ENCODE data around the gene SUSD4.
"Not testable (repeated sequence)": the region's sequence is repeated elsewhere in the genome, so short reads cannot be mapped to it uniquely, and the experiment has no call there.

Gene SUSD4

GRCh38 chr1:223291796-223292195 is 72.2 kb downstream of the SUSD4 start:
- no peak for DNase-seq (ENCODE audit: low read depth)

- DNase-seq (ENCODE audit: low read depth), result no peak
Observed at GRCh38 chr1:223290397-223290796, 73.6 kb downstream of the SUSD4 start.

GRCh38 chr1:223289621-223290020 is 74.4 kb downstream of the SUSD4 start:
- no peak for DNase-seq (ENCODE audit: low read depth)

GRCh38 chr1:223288826-223289225 is 75.2 kb downstream of the SUSD4 start:
- DNase-seq (ENCODE audit: low read depth), result no peak

GRCh38 chr1:223285452-223285851 is 78.5 kb downstream of the SUSD4 start:
- no peak for DNase-seq (ENCODE audit: low read depth)

GRCh38 chr1:223283697-223284096 is 80.3 kb downstream of the SUSD4 start:
- not testable (repeated sequence) for DNase-seq (ENCODE audit: low read depth)

- not testable (repeated sequence) for DNase-seq (ENCODE audit: low read depth)
Observed at GRCh38 chr1:223278311-223278710, 85.7 kb downstream of the SUSD4 start.

GRCh38 chr1:223276029-223276428 is 87.9 kb downstream of the SUSD4 start:
- no peak for DNase-seq (ENCODE audit: low read depth)

GRCh38 chr1:223273511-223273910 is 90.5 kb downstream of the SUSD4 start:
- no peak for DNase-seq (ENCODE audit: low read depth)

- DNase-seq (ENCODE audit: low read depth), result no peak
Observed at GRCh38 chr1:223271085-223271781, 92.7 kb downstream of the SUSD4 start.

GRCh38 chr1:223270155-223270554 is 93.8 kb downstream of the SUSD4 start:
- no peak for DNase-seq (ENCODE audit: low read depth)

GRCh38 chr1:223269006-223269405 is 95.0 kb downstream of the SUSD4 start:
- DNase-seq (ENCODE audit: low read depth), result no peak

GRCh38 chr1:223266632-223267172 is 97.3 kb downstream of the SUSD4 start:
- DNase-seq (ENCODE audit: low read depth), result no peak

GRCh38 chr1:223264983-223265908 is 98.7 kb downstream of the SUSD4 start:
- DNase-seq (ENCODE audit: low read depth), result no peak

- no peak for DNase-seq (ENCODE audit: low read depth)
Observed at GRCh38 chr1:223264529-223264928, 99.4 kb downstream of the SUSD4 start.

- DNase-seq (ENCODE audit: low read depth), result no peak
Observed at GRCh38 chr1:223261914-223262313, 102.1 kb downstream of the SUSD4 start.

- no peak for DNase-seq (ENCODE audit: low read depth)
Observed at GRCh38 chr1:223260712-223261111, 103.3 kb downstream of the SUSD4 start.

GRCh38 chr1:223259462-223259861 is 104.5 kb downstream of the SUSD4 start:
- DNase-seq (ENCODE audit: low read depth), result no peak

- peak; percentile 52 for DNase-seq (ENCODE audit: low read depth)
Observed at GRCh38 chr1:223258751-223259198, 105.2 kb downstream of the SUSD4 start.

- no peak for DNase-seq (ENCODE audit: low read depth)
Observed at GRCh38 chr1:223257856-223258550, 106.0 kb downstream of the SUSD4 start.

GRCh38 chr1:223256034-223256433 is 107.9 kb downstream of the SUSD4 start:
- DNase-seq (ENCODE audit: low read depth), result no peak

GRCh38 chr1:223253916-223254315 is 110.1 kb downstream of the SUSD4 start:
- DNase-seq (ENCODE audit: low read depth), result no peak
